DMS53 (cell line): ENCODE measurements around the gene ZFP3.
"Not testable (repeated sequence)": the region's sequence is repeated elsewhere in the genome, so short reads cannot be mapped to it uniquely, and the experiment has no call there.

ENCODE experiments used
- DNase-seq: peaks from one replicate; lab custom pipeline; 2025; lab: John Stamatoyannopoulos, UW

The ZFP3 gene

DNA sequence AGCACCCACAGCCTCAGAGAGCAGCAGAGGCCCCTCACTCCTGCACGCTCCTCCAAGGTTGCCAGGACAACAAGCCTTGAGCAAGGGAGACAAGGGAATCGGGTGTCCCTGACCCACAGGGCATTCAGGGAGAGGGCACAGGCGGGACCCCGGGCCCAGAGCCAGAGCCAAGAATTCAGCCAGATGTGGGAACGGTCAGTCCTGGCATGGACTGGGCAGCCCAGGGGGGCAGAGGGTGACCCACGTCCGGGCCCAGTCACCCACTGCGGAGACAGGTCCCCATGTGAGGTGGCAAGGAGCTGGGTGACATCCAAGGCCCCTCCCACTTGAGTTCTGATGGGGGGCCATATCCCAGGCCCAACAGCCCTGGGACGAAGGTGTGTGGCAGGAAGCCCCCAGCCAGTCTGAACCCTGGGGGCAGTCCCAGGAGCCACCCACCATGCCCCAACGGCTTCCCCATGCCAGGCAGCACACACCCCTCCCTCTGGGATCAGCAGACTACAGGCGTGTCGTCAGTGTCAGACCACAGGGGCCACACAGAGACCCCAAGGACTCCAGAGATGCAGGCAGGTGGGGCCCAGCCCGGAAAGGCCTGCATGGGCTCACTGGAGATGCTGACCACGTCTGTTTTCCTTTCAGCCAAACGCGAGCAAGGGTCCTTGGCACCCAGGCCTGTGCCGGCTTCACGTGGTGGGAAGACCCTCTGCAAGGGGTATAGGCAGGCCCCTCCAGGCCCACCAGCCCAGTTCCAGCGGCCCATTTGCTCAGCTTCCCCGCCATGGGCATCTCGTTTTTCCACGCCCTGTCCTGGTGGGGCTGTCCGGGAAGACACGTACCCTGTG, 60.6 kb downstream of the ZFP3 start:
- DNase-seq = no peak

DNA sequence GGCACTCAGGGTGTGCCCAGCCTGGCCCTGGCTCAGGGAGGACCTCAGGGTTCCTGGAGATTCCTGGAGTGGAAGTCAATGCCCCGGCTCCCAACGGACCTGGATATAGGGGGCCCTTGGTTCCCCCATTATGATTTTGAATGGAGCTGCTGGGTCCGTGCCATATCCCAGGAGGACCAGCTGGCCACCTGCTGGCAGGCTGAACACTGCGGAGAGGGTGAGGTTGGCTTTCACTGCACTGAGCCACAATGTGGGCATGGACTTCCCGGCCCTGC, 61.1 kb downstream of the ZFP3 start:
- DNase-seq = no peak

DNA sequence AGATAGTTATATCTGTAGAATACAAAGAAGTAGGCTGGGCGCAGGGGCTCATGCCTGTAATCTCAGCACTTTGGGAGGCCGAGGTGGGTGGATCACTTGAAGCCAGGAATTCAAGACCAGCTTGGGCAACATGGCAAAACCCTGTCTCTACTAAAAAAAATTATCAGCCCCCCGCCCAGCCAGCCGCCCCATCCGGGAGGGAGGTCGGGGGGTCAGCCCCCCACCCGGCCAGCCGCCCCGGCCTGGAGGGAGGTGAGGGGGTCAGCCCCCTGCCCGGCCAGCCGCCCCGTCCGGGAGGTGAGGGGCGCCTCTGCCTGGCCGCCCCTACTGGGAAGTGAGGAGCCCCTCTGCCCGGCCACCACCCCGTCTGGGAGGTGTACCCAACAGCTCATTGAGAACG, 64.6 kb downstream of the ZFP3 start:
- not testable (repeated sequence) for DNase-seq
